Inflammatory macrophage (primary cell): ENCODE measurements around the gene ENDOU.

Experiments used
- DNase-seq, 2 donors: peaks; one replicate each; pipeline ENCODE4 v3.0.0-alpha.2; 2020 to 2022

Gene ENDOU

DNA sequence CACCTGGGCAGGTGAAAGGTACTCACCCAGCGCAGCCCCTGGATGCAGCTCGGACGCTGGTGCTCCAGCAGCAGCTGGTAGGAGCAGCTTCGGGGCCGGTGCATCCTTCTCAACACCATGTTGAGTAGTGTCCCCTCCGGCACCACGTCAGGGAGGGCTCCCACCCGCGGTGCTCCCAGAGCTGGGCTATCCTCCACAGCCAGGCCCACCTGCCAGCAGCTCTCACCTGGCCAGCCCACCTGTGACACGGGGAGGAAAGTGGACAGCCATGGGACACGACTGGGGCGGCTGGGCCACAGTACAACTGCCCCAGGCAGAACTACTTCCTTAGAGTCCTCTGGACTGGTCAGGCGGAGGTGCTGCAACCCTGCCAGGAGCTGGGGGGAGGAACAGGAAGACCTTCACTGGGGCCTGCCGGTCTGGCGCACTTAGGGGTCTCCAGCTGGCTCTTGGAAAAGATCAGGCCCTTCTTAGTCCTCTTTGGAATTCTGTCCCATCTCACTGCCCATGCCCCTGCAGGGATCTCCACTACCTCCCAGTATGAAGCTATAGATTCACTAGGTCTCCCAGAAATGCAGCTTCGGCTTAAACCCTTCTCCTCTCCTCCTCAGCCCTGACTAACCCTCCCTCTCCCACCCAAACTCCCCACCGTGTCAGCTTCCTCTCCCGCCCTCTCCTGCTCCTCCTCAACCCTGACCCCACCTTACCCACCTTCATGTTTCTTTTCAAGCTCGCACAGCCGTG lies 32.7 kb upstream of the ENDOU start:
- DNase-seq: peak; percentile 48 to 78

DNA sequence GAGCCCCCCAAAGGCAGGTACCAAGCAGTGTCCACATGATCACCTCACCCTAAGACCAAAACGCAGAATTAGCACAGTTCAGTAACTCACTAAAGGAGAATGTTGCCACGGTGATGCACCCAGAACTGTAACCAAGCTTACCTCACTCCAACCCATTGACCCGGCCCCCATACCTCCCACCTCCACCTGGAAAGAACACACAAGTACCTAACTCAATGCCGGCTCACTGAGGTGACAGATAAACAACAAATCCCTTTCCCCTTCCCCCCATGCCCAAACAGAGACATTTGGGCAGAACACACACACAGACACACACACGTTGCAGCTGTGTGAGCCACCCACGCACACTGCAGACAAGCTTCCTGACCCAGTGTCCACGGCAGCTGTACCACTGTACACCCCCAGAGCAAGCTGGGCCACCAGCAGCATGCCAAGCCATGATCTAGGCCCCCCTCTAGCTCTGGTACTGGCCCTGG lies 32.1 kb upstream of the ENDOU start:
- DNase-seq: peak; percentile 11 to 61

DNA sequence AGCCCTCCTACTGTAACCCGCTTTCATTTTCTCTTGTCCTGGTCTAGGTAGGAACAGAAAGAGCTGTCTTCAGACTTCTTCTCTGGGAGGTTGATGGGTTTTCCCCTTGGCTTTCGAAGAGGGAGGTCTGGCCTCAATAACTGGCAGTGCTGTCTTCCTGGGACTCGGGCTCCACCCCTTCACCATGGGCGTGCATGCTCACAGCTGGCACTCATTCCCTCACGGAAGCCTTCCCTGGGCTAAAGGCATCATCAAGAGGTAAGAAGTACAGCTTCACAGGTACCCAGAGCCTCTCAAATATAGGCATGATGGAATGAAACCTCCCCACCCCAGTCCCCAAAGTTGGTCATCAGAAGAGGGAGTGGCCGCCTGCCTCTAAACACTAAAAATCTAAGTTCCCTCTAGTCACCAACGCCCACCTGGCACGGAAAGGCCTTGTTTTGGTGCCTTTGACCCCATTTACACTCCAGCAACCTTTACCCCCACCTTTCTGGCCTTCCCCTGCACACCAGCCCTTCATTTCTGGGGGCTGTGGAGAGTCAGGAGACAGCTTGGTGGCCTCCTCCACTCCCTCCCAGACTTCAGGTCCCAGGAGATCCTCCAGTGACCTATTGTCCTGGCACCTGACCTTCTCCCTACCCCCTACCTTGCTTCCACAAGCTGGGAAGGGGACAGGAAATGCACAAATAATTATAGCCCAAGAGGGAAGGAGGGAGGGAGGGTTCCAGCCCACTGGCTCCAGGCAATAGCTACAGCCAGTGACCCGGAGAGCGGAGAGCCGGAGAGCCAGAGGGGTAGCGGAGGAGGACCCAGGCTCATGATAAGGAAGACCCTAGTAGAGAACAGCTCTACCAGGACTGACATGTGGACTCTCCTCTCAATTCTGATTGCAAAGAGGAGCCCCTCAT lies 30.6 kb upstream of the ENDOU start:
- DNase-seq: no peak

DNA sequence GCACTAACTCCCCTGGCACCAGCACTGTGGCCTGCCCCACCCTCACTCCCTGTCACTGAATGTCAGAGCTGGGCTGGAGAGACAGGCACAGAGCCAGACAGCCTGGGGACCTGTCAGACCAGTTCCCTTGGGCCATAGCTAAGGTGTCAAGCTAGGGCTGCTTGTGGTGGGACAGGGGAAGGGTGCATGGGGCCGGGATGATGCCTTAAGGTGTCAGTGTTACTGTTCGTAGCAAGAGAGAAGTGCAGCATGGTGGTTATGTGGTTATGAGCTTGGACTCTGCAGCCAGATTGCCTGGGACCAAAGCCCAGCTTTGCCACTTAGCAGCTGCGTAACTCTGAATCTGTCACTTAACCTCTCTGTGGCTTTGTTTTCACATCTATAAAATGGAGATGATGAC lies 29.6 kb upstream of the ENDOU start:
- no peak for DNase-seq

DNA sequence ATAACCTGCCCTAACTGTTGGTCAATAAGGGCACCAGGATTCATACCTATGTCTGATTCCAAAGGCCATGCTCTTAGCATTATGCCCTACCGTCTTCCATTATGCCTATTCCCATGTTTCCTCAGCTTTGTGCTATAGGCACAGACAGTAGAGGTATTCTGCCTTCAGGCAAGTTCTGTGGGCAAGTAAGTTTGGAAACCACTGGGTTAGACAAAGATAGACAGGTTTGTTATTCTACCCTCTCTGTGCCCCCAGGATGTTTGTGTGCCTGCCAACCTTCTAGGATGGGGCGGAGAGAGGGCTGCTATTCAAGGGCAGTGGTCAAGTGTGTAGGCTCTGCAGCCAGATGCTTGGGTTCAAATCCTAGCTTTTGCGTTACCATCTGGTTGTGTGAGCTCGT lies 28.8 kb upstream of the ENDOU start:
- no peak for DNase-seq

DNA sequence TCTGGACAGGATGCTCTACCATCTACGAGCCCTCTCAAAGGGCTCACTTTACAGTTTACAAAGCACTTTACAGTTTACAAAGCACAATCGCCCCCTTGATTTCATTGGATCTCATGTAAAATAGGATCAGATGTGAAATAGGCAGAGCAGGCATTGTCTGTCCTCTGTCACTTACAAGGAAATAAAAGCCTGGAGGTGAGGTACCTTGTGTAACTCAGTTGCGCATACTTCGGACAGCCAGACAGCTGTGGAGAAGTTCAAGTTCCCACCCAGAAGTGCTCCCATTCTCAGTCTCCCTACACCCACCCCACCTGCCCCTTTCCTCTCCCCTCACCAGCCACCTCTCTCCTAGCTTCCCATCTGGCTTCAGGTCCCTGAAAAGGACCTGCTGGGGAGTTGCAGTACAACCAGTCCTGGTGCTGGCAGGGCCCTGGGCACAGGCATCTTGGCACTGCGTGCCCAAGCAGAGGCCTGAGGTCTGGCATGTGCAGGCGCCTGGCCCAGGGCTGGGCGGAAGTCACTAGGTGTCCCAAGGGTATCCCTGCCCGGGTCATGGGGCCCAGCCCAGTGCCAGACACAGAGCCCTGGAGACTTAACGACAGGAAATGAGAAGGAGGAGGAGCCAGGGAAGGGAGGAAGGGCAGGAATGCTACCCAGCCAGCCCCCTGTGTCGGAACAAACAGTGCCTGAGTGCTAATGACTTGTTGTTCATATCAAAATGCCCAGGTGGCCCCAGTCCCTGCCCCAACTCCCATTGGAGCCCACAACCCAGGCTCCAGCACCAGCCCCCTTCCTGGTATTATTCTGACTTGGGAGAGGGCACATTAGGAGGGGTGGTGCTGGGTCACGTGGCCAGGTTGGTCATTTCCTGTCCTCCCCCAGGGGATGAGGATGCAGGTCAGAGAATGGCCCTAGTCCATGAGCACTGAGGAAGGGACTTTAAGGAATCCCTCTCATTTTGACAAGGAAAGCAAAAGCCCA lies 28.0 kb upstream of the ENDOU start:
- DNase-seq: no peak

DNA sequence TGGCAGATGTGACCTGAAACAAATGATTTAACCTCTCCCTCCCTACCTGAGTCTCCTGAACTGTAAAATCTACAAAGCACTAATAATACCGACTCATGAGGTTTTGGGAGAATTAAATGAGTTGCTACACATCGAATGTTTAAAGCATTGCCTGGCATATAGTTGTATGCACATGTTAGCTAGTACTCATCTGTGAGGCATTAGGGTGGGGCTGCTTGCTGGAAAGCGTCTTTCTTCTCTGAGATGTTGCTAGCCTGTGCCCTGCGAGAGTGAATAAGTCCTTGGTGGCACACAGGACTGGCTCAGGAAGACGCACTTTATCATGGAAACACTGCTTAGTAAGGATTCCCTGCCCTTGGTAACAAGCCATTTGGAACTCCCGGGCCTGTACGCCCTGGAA lies 27.3 kb upstream of the ENDOU start:
- DNase-seq: no peak

DNA sequence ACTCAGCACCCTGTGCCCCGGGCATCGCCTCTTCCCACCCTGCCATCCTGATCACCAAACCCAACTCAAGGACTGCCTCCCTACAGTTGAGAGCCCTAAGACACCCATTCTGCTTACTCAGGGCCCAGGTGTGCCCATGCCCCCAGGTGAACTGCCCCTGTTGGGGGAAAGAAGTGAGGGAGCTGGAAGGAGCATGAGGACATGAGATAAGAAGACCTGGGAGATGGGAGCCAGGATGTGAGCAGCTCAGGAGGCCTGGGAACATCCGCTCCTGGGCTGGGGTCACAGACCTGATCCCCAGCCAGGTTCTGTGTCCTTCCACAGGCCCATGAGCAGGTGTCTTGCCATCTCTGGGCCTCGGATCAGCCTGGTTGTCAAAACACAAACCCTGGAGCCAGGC lies 26.8 kb upstream of the ENDOU start:
- DNase-seq: no peak

DNA sequence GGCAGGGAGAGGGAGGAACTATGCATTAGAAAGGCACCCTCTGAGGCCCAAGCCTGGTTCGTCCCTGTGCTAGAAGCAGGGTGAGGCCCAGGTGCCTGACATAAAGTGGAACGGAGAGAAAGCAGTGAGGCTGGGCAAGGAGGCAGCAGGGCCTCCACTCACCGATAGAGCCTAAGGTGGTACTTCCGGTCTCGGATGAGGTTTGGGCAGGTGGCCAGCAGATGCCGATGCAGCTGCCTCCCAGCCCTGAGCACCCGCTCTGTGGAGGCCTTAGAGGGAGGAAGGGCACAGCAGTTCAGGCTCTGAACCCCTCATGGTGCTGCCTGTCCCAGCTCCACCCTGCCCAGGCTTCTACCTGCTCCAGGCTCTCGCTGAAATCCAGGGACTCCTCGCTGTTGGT lies 26.3 kb upstream of the ENDOU start:
- DNase-seq: no peak

DNA sequence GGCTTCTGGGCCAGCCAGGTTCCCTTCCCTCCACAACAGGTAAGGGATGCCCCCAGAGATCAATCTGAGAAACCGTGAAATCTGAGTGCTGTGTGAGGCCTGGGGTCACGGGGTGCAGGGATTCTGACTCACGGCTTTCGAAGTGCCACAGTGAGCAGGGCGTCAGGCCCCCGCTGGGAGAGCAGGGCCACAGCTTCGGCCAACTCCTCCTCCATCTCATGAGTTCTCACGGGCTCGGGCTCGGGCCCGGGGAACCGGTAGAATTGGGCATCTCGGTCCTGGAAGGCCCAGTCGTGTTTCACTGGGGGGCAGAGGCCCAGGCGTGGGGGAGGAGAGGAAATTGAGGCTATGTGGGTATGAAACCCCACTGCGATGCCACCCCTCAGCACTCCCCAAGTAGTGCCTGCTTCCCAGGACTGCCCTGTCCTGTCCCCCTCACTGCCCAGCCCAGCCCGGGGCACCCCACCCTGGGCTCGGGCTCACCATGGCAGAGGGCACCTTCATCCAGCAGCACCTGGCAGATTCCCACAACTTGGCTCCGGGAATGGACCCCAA lies 25.7 kb upstream of the ENDOU start:
- DNase-seq: no peak

DNA sequence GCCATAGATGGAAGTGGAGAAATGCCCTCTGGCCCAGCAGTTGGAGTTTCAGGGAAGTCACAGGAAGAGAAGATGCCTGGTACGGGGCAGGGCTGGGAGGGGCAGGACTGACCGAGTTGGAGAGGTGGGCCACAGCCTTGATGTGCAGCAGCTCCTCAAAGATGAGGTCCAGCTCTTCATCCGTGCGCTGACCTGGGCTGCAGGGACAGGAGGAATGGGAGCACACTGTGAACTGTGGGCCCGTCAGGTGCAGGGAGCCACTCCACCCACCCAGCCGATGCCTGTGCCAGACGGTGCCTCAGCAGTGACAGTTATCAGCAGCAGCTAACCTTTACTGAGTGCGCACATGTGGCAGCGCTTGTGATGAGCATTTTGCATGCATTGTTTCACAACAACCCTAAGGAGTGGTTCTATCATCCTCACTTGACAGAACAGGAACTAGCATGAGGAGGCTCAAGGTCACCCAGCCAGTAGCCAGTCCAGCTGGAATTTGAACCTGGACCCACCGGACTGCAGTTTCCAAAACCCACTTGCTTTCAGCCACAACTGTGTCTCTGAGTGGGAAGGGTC lies 25.0 kb upstream of the ENDOU start:
- peak; percentile 85 to 92 for DNase-seq

DNA sequence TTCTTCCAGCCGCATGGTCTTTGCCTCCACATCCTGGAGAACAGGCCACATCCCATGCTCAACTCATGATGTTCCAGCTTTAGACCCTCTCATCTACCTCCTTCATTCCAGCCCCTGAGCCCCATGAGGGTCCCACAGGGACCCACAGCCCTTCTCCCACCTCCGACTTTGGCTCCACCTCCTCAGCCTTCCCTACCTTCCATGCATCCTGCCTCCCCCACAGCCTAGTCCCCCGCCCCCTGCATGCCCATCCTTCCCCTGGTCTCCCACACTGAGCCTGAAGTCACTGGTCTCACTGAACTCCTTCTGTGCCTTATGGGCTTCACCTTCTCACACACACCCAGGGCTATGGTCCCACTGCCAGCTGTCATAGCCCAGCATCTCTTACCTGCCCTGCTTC lies 23.6 kb upstream of the ENDOU start:
- no peak for DNase-seq

DNA sequence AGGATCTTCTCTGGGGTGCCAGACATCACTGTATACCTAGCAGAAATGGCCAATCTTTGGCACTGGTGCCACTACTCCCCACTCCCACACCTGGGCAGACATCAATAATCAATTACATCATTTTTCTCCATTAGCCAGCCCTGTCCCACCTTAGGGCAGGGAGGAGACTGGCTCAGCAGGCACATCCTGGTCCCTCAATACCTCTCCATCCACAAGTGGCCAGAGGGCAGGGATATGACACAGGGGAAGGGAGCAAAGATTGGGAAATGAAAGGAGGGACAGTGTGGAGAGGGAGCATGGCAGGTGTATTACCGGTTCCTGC lies 23.2 kb upstream of the ENDOU start:
- DNase-seq: no peak

DNA sequence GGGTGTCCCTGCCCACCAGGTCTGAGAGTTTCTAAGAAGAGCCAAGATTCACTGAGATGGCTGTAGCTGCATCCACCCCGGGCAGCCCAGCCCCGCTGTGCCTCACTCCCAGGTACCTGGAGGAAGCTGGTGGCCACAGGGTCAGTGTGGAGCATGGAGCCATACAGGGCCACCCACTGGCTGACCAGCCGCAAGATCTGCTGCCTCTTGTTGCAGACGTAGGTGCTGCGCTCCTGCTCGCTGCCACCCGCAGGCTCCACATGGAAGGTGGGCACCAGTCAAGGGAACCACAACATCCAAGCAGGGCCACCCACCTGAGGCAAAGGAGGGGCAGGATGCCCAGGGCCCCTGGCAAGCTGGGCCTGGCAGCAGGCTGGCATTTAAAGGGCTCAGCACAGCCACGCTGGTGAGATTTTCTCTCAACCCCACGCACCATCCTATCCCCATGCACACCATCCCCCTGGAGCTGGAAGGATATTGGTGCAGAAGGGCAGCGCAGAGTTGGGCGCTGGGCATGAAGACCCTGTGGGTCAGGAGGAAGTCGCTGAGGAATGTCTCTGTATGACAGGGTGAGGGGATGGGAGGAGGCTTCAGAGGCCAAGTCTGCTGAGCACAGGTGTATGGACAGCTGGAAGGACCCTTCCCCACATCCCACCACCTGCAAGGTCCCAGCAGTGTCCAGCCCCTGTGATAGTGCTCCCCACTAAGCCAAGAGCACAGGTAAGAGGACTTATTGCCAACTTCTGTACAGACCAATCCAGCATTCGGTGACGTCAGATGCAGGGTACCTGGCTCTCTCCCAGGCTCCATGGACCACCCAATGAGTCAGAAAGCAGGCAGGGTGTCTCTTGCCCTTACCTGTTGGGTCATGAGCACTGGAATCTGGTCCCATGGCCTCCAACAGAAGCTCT lies 22.6 kb upstream of the ENDOU start:
- no peak for DNase-seq

DNA sequence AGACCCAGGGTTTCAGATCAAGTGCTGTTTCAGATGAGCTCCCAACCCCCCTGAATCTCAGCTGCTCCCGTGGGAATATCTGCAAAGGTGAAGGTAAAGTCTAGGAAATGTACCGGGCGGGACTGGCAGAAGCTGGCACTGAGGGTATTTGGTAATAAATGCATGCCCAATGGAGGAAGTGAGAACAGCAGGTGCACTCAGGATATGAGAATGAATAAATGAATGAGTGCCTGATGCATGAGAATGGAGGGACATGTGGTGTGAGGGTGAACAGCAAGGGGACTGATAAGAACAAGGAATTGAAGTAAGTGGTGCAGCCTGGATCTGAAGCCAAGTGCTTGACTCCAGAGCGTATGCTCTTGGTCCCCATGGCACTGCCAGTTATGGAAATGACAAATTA lies 21.8 kb upstream of the ENDOU start:
- no peak for DNase-seq

DNA sequence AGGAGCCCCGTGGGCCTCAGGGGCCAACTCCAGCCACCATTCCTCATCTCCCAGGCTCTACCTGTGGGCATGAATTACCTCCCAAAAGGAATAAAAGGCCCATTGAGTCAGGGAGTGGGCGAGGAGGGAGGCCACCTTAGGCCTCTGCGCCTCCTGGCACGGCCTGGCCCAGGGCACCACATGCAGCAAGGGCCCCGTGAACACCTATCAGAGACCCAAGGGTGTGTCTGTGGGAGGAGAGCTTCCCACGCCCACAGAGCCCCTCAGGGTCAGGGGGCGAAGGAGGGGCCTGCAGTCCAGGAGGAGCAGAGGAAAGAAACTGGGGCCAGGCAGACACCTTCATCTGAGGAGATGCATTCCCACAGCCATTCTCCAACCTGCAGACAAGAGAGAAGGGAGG lies 21.2 kb upstream of the ENDOU start:
- DNase-seq: no peak

DNA sequence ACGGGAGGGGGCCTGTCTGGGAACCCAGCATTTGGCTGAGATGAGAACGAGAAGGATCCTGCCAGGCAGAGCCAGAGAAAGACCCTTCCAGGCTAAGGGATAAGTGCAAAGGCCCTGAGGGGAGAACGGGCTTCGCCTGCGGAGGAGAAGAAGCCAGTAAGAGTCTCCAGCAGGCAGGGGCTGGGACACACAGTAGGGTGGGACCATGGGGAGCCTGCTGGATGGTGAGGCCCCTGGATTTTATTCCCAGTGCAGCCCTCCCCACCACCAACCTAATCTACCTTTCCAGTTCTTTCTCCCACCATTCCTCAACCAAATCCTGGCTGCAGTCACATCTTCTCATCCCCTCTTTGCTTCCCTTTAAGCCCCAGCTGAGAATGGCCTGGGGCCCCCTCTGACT lies 20.8 kb upstream of the ENDOU start:
- no peak for DNase-seq

DNA sequence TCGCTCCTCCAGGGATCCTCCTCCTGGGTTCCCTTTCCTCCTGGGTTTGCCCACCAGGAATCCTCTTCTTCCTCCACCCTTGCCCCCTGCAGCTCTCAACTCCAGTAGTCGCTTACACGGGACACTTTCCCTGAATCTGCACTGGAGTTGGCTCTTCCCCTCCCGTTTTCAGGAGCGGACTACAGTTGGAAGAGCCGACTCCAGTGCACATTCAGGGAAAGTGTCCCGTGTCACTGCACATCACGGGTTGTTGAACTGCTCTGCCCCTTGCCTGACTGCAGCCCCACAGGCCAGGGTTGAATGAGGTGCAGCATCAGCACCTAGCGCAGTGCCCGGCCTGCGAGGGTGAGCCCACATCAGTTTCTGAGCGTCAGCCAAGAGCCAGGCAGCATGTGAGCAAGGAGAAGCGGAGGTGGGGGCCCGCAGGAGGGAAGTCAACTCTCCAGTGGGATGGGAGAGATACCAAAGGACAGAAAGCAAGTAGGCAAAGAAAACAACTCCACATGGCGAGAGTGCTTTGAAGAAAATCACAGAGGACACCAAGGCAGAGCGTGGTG lies 20.3 kb upstream of the ENDOU start:
- DNase-seq: no peak

DNA sequence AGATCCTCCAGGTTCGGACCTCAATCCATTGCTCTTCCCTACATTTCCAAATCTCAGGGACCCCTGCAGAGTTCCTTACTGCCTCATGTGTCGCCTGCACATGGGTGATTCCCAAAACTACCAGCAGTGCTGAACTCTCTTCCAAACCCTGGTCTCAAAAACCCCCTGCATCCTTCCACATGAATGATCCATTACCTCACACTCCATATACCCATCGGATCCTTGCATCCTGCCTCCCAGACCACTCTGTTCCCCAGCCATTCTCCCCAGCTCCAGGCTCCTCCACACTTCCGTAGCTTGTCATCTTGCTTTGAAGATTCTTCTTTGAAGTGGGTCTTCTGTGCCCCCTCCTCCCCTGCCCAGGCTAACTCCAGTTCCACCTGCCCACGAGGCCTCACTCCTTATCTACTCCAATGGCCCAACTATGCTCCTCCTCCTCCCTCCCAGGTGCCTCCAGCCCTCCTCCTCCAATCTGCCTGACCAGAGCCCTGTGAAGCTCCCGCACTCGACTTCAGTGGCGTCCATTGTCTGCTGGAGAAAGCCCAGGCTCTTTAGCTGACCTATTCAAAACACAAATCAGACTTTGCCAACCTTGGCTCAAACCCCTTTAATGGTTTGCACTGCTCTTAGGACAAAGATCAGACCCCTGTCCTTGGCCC lies 19.6 kb upstream of the ENDOU start:
- no peak for DNase-seq

DNA sequence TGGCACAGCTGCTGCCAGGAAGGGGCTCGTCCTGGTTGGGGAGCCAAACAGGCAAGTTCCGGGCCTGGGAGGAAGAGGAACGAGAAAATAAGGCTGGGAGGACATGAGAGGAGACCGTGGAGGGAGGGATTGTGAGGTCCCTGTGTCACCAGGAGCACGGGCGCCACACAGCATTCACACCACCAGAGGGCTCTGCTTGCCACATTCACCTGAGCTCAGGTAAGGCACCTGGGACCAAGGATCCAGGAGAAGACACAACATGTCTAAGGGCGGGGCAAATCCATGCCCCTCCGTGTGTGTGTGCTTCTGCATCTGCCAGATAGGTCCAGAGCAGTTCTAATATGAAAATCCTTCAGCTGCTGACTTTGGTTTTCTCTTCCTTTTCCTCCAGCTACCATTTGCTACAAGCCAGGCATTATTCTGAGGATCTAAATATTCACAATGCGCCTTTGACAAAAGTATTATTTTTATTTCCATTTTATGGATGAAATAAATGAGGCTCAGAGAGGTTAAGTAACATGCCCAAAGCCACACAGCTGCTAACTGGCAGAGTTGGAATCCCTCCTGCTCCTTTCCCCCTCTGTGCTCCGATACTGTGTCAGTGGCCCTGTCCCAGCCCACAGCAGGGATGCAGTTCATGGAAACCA lies 18.8 kb upstream of the ENDOU start:
- DNase-seq: no peak
